Testis (tissue), 2 donors: Measurements from ENCODE around the gene BBS5.
"Not testable (repeated sequence)": the region's sequence is repeated elsewhere in the genome, so short reads cannot be mapped to it uniquely, and the experiment has no call there.

Experiments used
- POLR2A ChIP-seq: fragments of 450-650 bp; IDR thresholded peaks from one replicate; pipeline ENCODE4 v1.6.1; 2017; ENCODE audit warnings: antibody characterized with exemption, mild to moderate bottlenecking, moderate library complexity
- TF ChIP-seq, protein P1 (sequence below), 3 experiments: fragments of 450-650 bp in 2 of 3; fragments of 200-600 bp in 1 of 3; sonication (generic) in 1 of 3; IDR thresholded peaks; one replicate each; pipeline ENCODE4 v1.5.1; 2016 to 2019; ENCODE audit warnings: antibody characterized with exemption in 3 of 3, mild to moderate bottlenecking in 2 of 3, moderate library complexity in 1 of 3

DNA sequence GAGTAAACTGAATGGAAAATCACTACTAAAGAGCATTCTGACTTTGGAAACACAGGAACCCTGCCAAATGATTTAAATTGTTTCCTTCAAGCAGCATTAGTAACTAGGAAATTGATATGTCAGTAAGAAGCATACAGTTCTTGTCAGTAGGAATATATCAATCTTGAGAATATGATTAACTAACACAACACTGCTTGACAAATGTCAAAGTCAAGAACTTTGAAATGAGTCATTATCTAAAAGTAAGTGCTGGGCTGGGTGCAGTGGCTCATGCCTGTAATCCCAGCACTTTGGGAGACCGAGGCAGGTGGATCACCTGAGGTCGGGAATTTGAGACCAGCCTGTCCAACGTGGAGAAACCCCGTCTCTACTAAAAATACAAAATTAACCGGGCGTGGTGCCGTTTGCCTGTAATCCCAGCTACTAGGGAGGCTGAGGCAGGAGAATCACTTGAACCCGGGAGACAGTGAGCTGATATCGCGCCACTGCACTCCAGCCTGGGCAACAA lies 37.2 kb downstream of the BBS5 start:
- TF ChIP-seq, protein P1, sequence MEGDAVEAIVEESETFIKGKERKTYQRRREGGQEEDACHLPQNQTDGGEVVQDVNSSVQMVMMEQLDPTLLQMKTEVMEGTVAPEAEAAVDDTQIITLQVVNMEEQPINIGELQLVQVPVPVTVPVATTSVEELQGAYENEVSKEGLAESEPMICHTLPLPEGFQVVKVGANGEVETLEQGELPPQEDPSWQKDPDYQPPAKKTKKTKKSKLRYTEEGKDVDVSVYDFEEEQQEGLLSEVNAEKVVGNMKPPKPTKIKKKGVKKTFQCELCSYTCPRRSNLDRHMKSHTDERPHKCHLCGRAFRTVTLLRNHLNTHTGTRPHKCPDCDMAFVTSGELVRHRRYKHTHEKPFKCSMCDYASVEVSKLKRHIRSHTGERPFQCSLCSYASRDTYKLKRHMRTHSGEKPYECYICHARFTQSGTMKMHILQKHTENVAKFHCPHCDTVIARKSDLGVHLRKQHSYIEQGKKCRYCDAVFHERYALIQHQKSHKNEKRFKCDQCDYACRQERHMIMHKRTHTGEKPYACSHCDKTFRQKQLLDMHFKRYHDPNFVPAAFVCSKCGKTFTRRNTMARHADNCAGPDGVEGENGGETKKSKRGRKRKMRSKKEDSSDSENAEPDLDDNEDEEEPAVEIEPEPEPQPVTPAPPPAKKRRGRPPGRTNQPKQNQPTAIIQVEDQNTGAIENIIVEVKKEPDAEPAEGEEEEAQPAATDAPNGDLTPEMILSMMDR (IDR thresholded peaks at IDR 0.05), result not testable (repeated sequence)
- TF ChIP-seq POLR2A, result not testable (repeated sequence)
